GM18499 (cell line): ENCODE results near the gene PRKG1.

Source experiments
- ATAC-seq: cut with Tn5 transposase; IDR thresholded peaks from one replicate; pipeline ENCODE4 v1.9.1; 2021; ENCODE audit warnings: moderate number of reproducible peaks; ENCODE audit not compliant: insufficient read depth, unreplicated experiment

Gene PRKG1

GRCh38 chr10:51617576-51618235 is 543.4 kb downstream of the PRKG1 start:
- no peak for ATAC-seq

- ATAC-seq, result no peak
These were observed 545.1 kb downstream of the PRKG1 start for GRCh38 chr10:51619365-51619764.

- ATAC-seq, result no peak
These were observed 545.8 kb downstream of the PRKG1 start for GRCh38 chr10:51620131-51620530.

- ATAC-seq, result no peak
These were observed 549.7 kb downstream of the PRKG1 start for GRCh38 chr10:51624013-51624412.

- no peak for ATAC-seq
These were observed 555.8 kb downstream of the PRKG1 start for GRCh38 chr10:51629934-51630639.

- ATAC-seq, result no peak
These were observed 556.3 kb downstream of the PRKG1 start for GRCh38 chr10:51630640-51631005.

- no peak for ATAC-seq
These were observed 561.1 kb downstream of the PRKG1 start for GRCh38 chr10:51635436-51635835.

- no peak for ATAC-seq
These were observed 563.9 kb downstream of the PRKG1 start for GRCh38 chr10:51638211-51638610.

- ATAC-seq, result no peak
These were observed 564.5 kb downstream of the PRKG1 start for GRCh38 chr10:51638737-51639136.

GRCh38 chr10:51640120-51640819 is 566.0 kb downstream of the PRKG1 start:
- no peak for ATAC-seq

- no peak for ATAC-seq
These were observed 568.3 kb downstream of the PRKG1 start for GRCh38 chr10:51642581-51642980.

- ATAC-seq, result no peak
These were observed 569.4 kb downstream of the PRKG1 start for GRCh38 chr10:51643734-51644133.

- no peak for ATAC-seq
These were observed 574.8 kb downstream of the PRKG1 start for GRCh38 chr10:51649064-51649463.

GRCh38 chr10:51651063-51651462 is 576.8 kb downstream of the PRKG1 start:
- ATAC-seq, result no peak

- ATAC-seq, result no peak
These were observed 578.7 kb downstream of the PRKG1 start for GRCh38 chr10:51653025-51653424.

GRCh38 chr10:51654918-51655317 is 580.6 kb downstream of the PRKG1 start:
- ATAC-seq, result no peak

GRCh38 chr10:51656503-51656902 is 582.2 kb downstream of the PRKG1 start:
- ATAC-seq, result no peak

GRCh38 chr10:51658000-51658399 is 583.7 kb downstream of the PRKG1 start:
- ATAC-seq, result no peak

- ATAC-seq, result no peak
These were observed 585.1 kb downstream of the PRKG1 start for GRCh38 chr10:51659344-51659743.

- no peak for ATAC-seq
These were observed 588.8 kb downstream of the PRKG1 start for GRCh38 chr10:51663086-51663485.

GRCh38 chr10:51666456-51666855 is 592.2 kb downstream of the PRKG1 start:
- no peak for ATAC-seq
